WI38 (cell line): ENCODE results near the gene DLK2.

Source experiments
- H3K4me3 ChIP-seq: 2 replicates; pipeline ENCODE4 v1.5.1; 2011; ENCODE audit warnings: low read depth, mild to moderate bottlenecking, control low read depth, low read length
- TF ChIP-seq, protein P1 (sequence below): IDR thresholded peaks from 2 replicates; pipeline ENCODE4 v1.5.1; 2012; ENCODE audit warnings: low read depth, mild to moderate bottlenecking, control low read depth, low read length

The DLK2 gene

DNA sequence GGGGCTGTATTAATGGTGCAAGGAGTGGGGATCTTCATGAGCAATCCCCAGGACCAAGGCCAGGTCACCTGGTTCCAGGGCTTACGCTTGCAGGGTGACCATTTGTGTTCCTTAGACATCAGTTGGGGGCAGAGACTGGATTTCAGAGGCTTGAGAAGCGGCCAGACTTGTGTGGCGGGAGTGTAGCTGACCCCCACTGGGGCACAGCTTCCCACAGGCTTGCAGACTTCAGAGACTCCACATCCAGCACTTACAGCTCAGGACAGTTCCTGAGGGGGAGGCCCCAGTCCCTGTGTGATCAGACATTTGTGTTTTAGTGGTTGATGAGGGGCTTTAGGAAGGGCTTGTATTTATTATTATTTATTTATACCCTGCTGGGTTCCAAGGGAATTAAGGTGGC is 37.3 kb upstream of the DLK2 start:
- H3K4me3 ChIP-seq: no peak overlapping the region
- TF ChIP-seq, protein P1, sequence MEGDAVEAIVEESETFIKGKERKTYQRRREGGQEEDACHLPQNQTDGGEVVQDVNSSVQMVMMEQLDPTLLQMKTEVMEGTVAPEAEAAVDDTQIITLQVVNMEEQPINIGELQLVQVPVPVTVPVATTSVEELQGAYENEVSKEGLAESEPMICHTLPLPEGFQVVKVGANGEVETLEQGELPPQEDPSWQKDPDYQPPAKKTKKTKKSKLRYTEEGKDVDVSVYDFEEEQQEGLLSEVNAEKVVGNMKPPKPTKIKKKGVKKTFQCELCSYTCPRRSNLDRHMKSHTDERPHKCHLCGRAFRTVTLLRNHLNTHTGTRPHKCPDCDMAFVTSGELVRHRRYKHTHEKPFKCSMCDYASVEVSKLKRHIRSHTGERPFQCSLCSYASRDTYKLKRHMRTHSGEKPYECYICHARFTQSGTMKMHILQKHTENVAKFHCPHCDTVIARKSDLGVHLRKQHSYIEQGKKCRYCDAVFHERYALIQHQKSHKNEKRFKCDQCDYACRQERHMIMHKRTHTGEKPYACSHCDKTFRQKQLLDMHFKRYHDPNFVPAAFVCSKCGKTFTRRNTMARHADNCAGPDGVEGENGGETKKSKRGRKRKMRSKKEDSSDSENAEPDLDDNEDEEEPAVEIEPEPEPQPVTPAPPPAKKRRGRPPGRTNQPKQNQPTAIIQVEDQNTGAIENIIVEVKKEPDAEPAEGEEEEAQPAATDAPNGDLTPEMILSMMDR: no peak

DNA sequence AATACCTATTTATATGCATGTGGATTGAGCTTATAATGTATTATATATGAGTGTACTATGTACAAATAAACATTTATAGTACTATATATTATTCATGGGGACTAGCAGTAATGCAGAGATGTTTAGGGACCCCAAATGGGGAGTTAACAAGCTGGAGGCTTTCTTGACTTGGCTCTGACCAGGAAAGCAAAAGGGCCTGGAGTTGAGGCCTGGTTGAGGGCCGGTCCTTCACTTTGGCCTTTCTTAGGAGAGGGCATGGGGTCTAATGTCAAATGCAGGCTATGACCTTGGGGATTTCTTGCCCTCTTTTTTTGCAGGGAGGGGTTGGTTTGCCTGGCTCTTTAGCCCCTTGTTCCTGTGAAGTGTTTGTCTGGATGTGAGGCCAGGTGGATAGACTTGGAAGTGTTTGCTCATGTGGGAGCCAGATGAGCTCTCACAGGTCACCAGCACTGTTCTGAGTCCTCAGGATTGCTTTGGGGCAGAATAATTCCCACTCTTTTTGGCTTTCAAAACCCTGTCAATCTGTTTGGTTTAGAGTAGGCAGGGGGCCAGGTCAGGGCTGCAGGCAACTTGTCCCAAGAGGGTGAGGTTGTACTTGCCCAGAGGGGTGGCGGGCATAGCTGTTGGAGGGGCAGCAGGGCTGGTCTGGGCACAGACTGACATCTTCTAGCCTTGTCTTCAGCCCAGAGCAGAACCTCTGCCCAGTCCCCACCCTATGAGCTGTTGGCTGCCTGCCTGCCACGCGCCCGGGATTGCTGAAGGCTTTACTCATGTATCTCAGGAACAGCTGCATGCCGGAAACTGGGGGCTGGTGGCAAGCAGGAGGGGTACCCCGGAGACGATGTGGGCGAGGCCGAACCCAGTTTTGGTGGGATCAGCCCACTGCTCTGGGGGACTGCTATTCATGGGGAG is 36.7 kb upstream of the DLK2 start:
- no peak overlapping the region for H3K4me3 ChIP-seq
- TF ChIP-seq, protein P1: no peak

DNA sequence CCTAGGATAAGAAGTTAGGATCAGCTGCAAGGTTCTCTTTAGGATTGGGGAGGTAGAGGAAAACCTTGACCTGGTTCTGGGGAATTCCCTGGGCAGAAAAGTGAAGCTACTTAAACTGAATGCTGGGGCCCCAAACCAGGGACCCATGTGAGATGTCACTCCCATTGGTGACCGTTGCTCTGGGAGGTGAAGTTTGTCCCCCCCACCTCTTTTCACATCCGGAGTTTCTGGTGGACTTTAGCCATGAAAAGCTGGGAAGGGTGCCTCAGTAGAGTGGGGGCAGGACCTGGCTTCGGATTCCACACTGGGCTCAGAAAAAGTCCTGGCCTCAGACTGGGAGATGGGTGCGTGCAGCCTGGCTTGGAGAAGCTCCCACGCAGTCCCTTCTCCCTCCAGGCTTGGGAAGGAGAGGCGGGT is 35.2 kb upstream of the DLK2 start:
- TF ChIP-seq, protein P1: no peak
- no peak overlapping the region for H3K4me3 ChIP-seq

DNA sequence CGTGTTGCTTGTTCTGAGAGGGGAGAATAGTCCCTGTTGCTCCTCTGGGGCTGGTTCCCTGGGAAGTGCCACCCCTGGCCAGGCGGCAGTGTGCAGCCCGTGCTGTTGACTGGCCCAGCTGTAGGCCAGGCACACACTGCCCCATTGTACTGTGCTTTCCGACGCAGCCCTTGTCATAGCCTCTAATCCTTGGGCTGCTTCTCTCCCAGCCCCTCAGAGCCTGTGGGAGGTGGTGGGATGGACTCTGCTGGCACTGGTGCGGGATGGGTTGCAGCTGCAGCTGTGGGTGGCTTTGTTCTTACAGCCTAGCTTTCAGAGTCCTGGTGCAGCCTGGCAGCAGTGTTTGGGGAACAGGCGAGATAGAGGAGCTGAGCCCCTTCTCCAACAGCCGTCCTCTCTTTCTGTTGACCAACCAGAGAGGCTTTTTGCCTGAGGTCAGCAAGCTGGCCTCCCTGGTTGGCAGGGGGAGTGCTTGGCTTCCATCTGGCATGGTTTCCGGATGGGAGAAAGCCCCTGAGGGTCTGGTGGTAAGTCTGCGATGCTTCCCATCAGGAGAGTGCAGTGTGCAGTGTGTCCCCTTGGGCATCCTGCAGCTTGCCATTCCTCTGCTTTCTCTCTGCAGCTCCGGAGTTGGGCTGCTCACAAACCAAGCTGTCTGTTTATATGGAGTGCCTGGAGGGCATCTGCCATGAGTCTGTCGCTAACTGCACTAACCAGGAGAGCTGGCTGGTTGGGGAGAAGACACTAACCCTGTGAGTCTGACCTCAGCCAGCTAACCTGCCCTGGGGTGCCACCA is 34.1 kb upstream of the DLK2 start:
- H3K4me3 ChIP-seq: no peak overlapping the region
- TF ChIP-seq, protein P1: no peak

DNA sequence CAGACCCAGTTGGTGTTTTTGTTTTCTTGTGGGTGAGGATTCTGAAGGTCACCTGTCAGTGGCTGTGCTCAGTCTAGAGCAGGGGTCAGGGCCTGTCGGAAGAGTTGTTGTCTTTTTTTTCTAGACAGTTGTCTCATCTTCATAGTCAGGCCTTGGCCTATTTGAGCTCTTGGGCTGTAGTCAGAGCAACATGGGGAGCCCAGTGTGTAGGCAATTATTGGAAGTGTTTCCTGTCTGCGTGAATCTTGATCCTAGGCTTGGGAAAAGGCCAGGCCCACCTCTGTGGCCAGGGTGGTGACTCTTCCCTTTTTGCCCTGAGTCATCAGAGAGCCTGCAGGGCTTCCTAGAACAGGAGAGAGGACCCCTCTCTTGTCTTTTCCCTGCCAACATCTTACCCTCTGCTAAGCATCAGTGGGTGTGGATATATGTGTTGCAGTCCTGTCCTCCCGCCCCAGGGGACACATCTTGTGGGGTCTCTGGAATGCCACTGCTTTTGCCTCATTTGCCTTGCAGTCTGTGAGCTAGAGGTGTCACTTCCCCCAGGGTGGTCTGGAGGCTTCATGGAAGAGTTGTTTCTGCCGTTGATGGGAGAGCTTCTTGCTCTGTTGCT is 33.4 kb upstream of the DLK2 start:
- H3K4me3 ChIP-seq: no peak overlapping the region
- TF ChIP-seq, protein P1: no peak

DNA sequence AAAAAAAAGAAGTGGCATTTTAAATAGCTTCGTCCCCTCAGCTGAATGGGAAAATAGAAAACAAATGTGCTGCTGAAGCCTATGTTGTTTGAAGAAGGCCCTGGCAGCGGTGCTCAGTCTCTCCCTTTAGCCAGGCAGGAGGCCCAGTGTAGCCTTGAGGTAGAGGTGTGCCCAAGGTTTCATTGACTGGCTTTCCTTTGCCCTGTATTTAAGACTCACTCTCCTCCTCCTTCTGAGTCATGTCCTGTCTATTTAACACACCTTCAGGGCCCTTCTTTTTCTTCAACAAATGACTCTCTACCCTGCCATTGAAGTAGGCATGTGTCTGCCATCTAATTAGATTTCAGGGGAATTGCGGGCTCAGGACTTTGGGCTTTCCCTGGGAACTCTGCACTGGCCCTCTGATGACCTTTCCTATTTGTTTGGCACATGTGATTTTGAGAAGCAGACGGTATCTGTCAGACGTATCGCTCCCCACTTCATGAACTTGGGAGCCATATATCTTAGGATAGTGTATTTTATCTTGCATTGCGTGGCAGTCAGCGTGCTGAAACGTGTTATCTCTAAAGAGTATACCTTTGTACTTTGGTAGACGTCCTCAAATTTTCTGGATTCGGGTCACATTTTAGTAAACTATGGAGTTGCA is 26.4 kb upstream of the DLK2 start:
- no peak overlapping the region for H3K4me3 ChIP-seq

More for the DNA sequence above, 26.4 kb upstream of the DLK2 start:
- TF ChIP-seq, protein P1: no peak
